Activated naive CD8-positive, alpha-beta T cell treated with anti-CD3 and anti-CD28 coated beads, Interleukin-2, amount 10 ng/mL, durations not matched to agents 7 days and 5 days (primary cell): ENCODE measurements around the gene DPH2. TPM values are rescaled to one million over a fixed set of nuclear protein-coding genes. Genes with fewer than 3 reads are reported as not detected.
A peak's percentile ranks its signal among the peaks of the same experiment; 100 is the strongest.

ENCODE experiments used
- ATAC-seq: fragments of 150-1000 bp; cut with Tn5 transposase; one replicate; pipeline ENCODE4 v1.10.0; 2021; ENCODE audit warnings: low read depth, moderate library complexity
- POLR2A ChIA-PET: fragments of 350-600 bp; sonication (Branson Sonifier 250); formaldehyde crosslinking; loops from one replicate; lab custom pipeline; 2021; ENCODE audit warnings: antibody characterized with exemption; lab: Charles Lee
- DNase-seq: peaks from one replicate; pipeline ENCODE4 v3.0.0; 2021
- H3K27ac Mint-ChIP-seq: one replicate; pipeline ENCODE4 v1.8.0; 2022; ENCODE audit warnings: mild to moderate bottlenecking, mixed read lengths
- H3K27me3 Mint-ChIP-seq: one replicate; pipeline ENCODE4 v1.8.0; 2022; ENCODE audit warnings: mild to moderate bottlenecking, moderate library complexity, mixed read lengths
- H3K36me3 Mint-ChIP-seq: one replicate; pipeline ENCODE4 v1.8.0; 2021; ENCODE audit warnings: mild to moderate bottlenecking, mixed read lengths
- H3K4me1 Mint-ChIP-seq: one replicate; pipeline ENCODE4 v1.8.0; 2021; ENCODE audit warnings: mixed read lengths
- H3K4me3 Mint-ChIP-seq: one replicate; pipeline ENCODE4 v1.8.0; 2022; ENCODE audit warnings: mild to moderate bottlenecking, moderate library complexity, mixed read lengths
- H3K9me3 Mint-ChIP-seq: one replicate; pipeline ENCODE4 v1.8.0; 2021; ENCODE audit warnings: mixed read lengths
- total RNA-seq, 2 experiments: library from RNA; stranded (reverse); gene quantifications; one replicate each; pipeline ENCODE4 v1.2.3, GENCODE V29; 2021

The DPH2 gene
- total RNA-seq, 2 experiments from 2014 or later, result 26.7 to 28.2 TPM

- no peaks in the 10 kb centered on the region for H3K9me3 Mint-ChIP-seq
- H3K4me3 Mint-ChIP-seq, result no peak overlapping the region
- H3K4me1 Mint-ChIP-seq, result peaks cover 7% of the 10 kb centered on the region
- H3K27ac Mint-ChIP-seq, result no peak overlapping the region
- no peak for ATAC-seq
- H3K27me3 Mint-ChIP-seq, result no peaks in the 10 kb centered on the region
- H3K36me3 Mint-ChIP-seq, result peaks cover 4% of the 10 kb centered on the region
- DNase-seq, result no peak
- POLR2A ChIA-PET, result no interaction called here
Observed at GRCh38 chr1:43984855-43985254, 15.0 kb downstream of the DPH2 start.

GRCh38 chr1:43985984-43986595 is 16.3 kb downstream of the DPH2 start:
- H3K4me1 Mint-ChIP-seq, result peaks cover 1% of the 10 kb centered on the region
- H3K27ac Mint-ChIP-seq, result no peak overlapping the region
- no peaks in the 10 kb centered on the region for H3K27me3 Mint-ChIP-seq
- peaks cover 4% of the 10 kb centered on the region for H3K36me3 Mint-ChIP-seq
- no peaks in the 10 kb centered on the region for H3K9me3 Mint-ChIP-seq
- no peak overlapping the region for H3K4me3 Mint-ChIP-seq
- POLR2A ChIA-PET, result no interaction called here
- DNase-seq (no peak), ATAC-seq (no peak)

- Mint-ChIP-seq H3K4me1 (peaks cover 2% of the 10 kb centered on the region), H3K4me3 (no peak overlapping the region), H3K9me3 (no peaks in the 10 kb centered on the region), H3K27ac (no peak overlapping the region), H3K27me3 (no peaks in the 10 kb centered on the region), H3K36me3 (peaks cover 4% of the 10 kb centered on the region)
- DNase-seq (no peak), ATAC-seq (no peak)
- POLR2A ChIA-PET, result no interaction called here
Observed at GRCh38 chr1:43986712-43987111, 16.9 kb downstream of the DPH2 start.

- ATAC-seq, result no peak
- Mint-ChIP-seq H3K36me3 (peaks cover 4% of the 10 kb centered on the region), H3K4me1 (peaks cover 6% of the 10 kb centered on the region), H3K27ac (no peak overlapping the region), H3K27me3 (no peaks in the 10 kb centered on the region), H3K9me3 (no peaks in the 10 kb centered on the region), H3K4me3 (no peak overlapping the region)
- POLR2A ChIA-PET, result no interaction called here
- DNase-seq, result no peak
Observed at GRCh38 chr1:43987159-43987902, 17.5 kb downstream of the DPH2 start.

- Mint-ChIP-seq H3K27me3 (no peaks in the 10 kb centered on the region), H3K9me3 (no peaks in the 10 kb centered on the region), H3K27ac (no peak overlapping the region), H3K36me3 (peaks cover 2% of the 10 kb centered on the region), H3K4me1 (peaks cover 13% of the 10 kb centered on the region), H3K4me3 (peak overlapping the region; percentile 91)
- DNase-seq (no peak), ATAC-seq (no peak)
- POLR2A ChIA-PET, result interaction anchor here (0.9 to 3.5 kb wide), 2 partner anchors 15 to 18 kb away, joined by 3 to 13 read pairs; partner anchors contain the start of gene ATP6V0B
Observed at GRCh38 chr1:43990271-43991199, 20.7 kb downstream of the DPH2 start.

- Mint-ChIP-seq H3K4me1 (peaks cover 13% of the 10 kb centered on the region), H3K4me3 (peak overlapping the region; percentile 91), H3K27me3 (no peaks in the 10 kb centered on the region), H3K27ac (no peak overlapping the region), H3K36me3 (no peaks in the 10 kb centered on the region), H3K9me3 (no peaks in the 10 kb centered on the region)
- ATAC-seq (no peak), DNase-seq (no peak)
- POLR2A ChIA-PET, result interaction anchor here (3.5 kb wide), 1 partner anchor 16 kb away, joined by 13 read pairs; the partner anchor contains the start of gene ATP6V0B
Observed at GRCh38 chr1:43991200-43991475, 21.3 kb downstream of the DPH2 start.

GRCh38 chr1:43991476-43992231 is 21.8 kb downstream of the DPH2 start, which contains the start of gene CCDC24:
Gene CCDC24, plus strand, starts transcription at chr1:43991599. Its CDS starts 280 bp downstream, at chr1:43991879.
- Mint-ChIP-seq H3K9me3 (no peaks in the 10 kb centered on the region), H3K27ac (peak within 1 kb of the TSS; percentile 63), H3K4me3 (peak within 1 kb of the TSS; percentile 91), H3K36me3 (no peaks in the 10 kb centered on the region), H3K27me3 (no peaks in the 10 kb centered on the region), H3K4me1 (peaks cover 13% of the 10 kb centered on the region)
- POLR2A ChIA-PET, result interaction anchor here (3.5 kb wide), 1 partner anchor 16 kb away, joined by 13 read pairs; the partner anchor contains the start of gene ATP6V0B
- peak; percentile 82 for DNase-seq
- ATAC-seq, result peak; percentile 76

GRCh38 chr1:43992232-43992995 is 22.6 kb downstream of the DPH2 start:
- Mint-ChIP-seq H3K4me1 (peaks cover 13% of the 10 kb centered on the region), H3K27ac (no peak overlapping the region), H3K36me3 (no peaks in the 10 kb centered on the region), H3K4me3 (peak overlapping the region; percentile 91), H3K27me3 (no peaks in the 10 kb centered on the region), H3K9me3 (no peaks in the 10 kb centered on the region)
- no peak for ATAC-seq
- POLR2A ChIA-PET, result interaction anchor here (3.5 kb wide), 1 partner anchor 17 kb away, joined by 13 read pairs; the partner anchor contains the start of gene ATP6V0B
- DNase-seq, result no peak

GRCh38 chr1:43993206-43993914 is 23.6 kb downstream of the DPH2 start:
- Mint-ChIP-seq H3K4me1 (peaks cover 13% of the 10 kb centered on the region), H3K4me3 (no peak overlapping the region), H3K27ac (no peak overlapping the region), H3K9me3 (no peaks in the 10 kb centered on the region), H3K27me3 (no peaks in the 10 kb centered on the region), H3K36me3 (no peaks in the 10 kb centered on the region)
- DNase-seq, result no peak
- ATAC-seq, result no peak
- POLR2A ChIA-PET, result no interaction called here

GRCh38 chr1:43994071-43994470 is 24.3 kb downstream of the DPH2 start:
- no peak for ATAC-seq
- DNase-seq, result no peak
- no peaks in the 10 kb centered on the region for H3K9me3 Mint-ChIP-seq
- no peak overlapping the region for H3K27ac Mint-ChIP-seq
- no peaks in the 10 kb centered on the region for H3K27me3 Mint-ChIP-seq
- H3K4me1 Mint-ChIP-seq, result peaks cover 16% of the 10 kb centered on the region
- no peak overlapping the region for H3K4me3 Mint-ChIP-seq
- POLR2A ChIA-PET, result no interaction called here
- no peaks in the 10 kb centered on the region for H3K36me3 Mint-ChIP-seq

GRCh38 chr1:43994794-43995790 is 25.3 kb downstream of the DPH2 start:
- Mint-ChIP-seq H3K4me3 (no peak overlapping the region), H3K27me3 (no peaks in the 10 kb centered on the region), H3K9me3 (no peaks in the 10 kb centered on the region), H3K27ac (no peak overlapping the region), H3K4me1 (peaks cover 16% of the 10 kb centered on the region), H3K36me3 (no peaks in the 10 kb centered on the region)
- POLR2A ChIA-PET, result no interaction called here
- ATAC-seq (no peak), DNase-seq (no peak)
